ENCODE results near the gene TMEM117.
"Not testable (repeated sequence)": the region's sequence is repeated elsewhere in the genome, so short reads cannot be mapped to it uniquely, and the experiment has no call there.

TMEM117 gene

DNA sequence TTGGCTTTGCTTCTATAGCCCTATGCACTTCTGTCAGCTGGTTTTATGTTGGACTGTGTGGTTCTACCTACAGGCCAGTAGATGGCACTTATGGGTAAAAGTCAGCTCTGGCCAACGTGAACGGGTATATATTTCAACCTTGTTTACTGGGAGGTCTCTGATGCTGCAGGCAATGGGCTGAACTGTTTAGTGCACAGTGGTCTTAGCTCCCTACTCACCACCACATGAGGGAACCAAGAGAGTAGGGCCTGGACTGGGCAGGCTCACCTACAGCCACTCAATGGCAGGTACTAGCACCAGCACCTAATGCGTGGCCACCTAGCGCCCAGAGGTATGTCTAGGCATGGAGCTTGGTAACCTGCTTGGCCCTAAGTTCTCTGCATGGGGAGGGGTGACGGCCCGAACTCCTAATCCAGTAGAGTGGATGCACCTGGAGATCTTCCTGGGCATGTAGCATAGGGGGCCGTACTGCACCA is 481.8 kb downstream of the TMEM117 start:
- peak; percentile 6 for DNase-seq

DNA sequence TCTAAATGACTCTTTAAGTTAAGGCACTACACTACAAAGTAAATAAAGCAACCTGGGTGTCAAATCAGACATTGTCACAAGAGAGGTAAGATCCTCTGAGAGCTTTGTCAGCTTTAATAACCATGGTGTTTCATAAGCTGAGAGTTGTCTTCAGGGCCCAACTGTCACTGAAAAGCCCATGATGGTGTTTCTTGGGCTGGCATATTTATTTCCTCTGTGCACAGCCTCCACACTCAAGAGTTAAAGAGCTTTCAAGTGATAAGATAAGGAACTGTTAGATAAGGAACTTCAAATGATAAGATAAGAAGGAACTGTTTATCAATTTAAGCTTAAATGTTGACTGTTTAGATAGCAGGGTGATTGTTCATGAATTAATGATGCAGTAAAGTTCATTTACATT is 495.4 kb downstream of the TMEM117 start:
- no peak for DNase-seq

DNA sequence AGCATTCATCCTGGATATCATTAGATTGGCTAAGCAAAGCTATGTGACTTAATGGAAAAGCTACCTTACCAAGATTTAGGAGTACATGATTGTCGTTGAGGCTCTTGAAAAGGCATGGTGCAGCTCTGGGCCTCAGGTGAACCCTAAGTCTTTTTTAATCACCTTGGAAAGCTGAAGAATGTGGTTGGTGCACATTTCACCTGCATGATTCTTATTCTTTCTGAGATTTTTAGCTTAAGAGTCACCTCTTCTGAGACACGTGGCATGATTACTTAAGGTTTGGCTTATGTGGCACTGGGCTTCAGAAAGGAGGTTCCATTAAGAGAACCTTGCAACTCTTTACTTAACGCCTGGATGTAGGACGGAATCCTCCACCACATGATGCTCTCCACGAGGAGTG is 498.5 kb downstream of the TMEM117 start:
- no peak for DNase-seq

DNA sequence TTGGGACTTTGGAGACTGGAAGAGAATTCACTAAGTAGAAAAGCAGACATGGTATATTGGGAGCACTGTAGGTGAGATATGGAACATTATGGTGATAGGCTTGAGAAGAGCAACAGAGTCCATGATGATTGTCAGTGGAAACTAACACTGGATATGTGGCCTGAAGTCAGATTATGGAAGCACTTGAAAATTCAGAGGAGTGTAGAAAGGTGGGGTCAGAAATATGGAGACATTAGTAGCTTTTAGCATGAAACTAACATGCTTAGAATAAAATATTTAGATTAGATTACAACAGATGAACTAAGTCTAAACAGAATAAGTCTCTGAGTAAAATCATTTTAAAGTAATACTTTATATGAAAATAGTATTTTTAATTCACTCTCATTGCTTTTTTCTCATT is 499.1 kb downstream of the TMEM117 start:
- no peak for DNase-seq

DNA sequence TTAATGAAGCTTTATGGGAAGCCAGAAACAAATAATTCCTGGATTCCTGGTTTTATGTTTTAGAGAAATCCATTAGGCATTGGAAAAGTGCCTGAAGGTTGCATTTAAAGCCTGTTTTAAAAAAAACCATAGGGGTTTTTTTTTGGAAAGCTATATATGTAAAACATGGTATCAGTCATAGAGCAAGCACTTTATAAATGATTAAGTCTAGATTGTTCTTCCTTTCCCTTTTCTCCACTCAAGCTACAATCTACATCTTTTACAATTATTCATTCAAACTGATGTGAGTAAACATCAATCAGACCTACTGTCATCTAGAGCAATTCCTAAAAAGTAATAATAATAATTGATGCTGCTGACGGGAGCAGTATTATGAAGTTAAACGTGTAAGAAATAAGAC is 500.7 kb downstream of the TMEM117 start:
- no peak for DNase-seq

DNA sequence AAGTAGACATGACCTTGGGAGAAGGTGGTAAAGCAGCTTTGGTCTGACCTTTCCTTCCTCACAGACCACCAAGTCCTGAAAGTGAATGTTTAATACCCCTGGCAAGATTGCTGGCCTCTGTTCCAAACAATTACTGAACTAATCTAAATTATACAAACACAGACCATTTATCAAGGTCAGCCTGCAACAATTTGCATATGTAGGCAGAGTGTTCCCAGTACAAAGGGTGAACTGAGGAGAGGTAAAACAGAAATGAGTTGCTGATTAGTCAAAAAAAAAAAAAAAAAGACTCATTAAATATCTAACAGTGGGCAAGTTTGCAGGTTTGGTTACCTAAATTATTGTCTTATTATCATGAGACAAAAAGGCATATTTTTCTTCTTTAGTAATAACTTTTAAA is 506.5 kb downstream of the TMEM117 start:
- DNase-seq, result no peak

DNA sequence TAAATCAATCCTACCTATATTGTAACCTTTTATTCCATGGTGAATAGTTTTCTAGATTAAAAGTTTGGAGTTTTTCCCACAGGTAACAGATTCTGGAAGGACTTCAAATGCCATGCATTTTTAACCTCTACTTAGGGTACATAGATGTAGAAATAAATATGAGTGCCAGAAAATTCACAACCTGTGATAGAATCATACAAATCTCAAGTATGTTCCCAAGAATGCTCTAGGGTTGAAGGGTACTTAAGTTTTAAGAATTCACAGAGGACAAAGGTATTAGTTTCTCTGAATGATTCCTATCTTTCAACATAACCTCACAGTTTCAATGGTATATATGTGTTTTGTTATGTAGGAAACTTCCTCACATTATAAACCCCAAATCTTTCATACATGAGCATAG is 511.3 kb downstream of the TMEM117 start:
- no peak for DNase-seq

DNA sequence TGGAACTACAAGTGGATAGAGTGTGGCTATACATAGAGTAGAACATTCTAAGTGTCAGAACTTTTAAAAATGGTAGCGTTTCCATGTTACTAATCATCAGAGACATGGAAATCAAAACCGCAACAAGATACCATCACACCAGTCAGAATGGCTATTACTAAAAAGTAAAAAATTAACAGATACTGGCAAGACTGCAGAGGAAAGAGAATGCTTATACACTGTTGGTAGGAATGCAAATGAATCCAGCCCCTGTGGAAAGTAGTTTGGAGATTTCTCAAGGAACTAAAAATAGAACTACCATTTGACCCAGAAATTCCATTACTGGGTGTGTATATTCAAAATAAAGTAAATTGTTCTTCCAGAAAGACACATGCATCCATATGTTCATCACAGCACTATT is 521.6 kb downstream of the TMEM117 start:
- DNase-seq, result no peak

DNA sequence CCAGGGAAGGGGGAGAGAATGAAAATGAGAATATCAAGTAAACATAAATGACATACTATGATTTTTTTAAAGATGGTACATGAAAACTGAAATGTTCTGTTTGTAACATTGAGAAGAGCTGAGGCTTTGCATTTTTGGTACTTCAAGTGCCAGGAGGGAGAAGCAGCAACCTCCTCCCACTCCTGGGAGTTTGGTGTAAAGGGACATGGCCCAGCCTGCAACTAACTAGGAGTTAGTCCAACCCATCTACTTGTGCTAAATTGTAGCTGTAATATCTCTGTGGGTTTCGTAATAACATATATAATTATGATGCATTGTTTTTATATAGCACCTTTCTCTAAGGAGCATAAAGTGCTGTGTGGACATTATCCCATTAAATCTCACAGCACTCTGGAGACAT is 522.8 kb downstream of the TMEM117 start:
- no peak for DNase-seq

DNA sequence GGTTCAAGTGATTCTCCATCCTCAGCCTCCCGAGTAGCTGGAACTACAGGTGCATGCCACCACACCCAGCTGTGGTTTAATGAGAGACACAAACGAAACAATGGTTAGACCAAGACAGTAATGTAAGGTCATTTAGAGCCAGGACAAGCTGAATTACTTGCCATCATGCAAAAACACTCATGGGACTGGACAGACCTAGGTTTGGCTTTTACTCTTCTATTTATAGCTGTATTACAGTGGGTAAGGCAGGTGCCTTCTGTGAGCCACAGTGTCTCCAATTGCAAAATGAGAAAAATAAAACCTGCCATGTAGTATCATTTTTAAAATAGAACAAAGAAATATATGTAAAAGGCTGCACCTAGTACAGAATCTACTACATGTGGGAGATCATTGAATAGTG is 527.1 kb downstream of the TMEM117 start:
- no peak for DNase-seq

DNA sequence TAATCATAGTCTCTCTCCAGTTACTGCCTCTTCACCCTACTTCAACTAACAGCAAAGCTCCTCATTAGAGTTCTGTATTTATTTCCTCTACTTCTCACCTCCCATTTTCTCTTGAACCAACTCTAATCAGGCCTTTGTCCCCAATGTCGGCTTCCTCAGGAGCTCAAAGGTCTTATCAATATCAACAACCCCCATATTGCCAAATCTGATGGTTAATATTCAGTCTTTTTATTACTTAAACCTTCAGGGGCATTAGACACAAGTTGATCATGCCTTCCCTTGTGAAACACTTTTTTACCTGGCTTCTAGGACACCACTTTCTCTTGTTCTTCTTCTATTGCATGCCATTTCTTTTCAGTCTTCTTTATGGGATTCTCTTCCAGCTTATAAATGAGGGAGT is 531.3 kb downstream of the TMEM117 start:
- no peak for DNase-seq

DNA sequence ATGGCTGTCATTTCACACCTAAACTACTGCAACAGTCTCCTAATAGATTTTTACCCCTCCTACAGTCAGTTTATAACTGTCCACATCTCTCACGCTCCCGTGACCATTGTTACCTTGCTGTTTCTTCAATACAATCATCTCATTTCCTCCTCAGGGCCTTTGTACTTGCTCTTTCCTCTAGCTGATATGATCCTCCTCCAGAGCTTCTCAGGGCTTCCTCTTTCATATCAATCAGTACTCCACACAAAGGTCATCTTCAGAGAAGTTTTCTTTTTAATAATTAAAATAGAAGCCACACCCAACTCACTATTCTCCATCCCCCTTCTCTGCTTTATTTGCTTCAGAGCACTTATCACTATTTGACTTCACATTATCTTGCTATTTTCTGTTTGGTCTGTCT is 532.0 kb downstream of the TMEM117 start:
- no peak for DNase-seq

DNA sequence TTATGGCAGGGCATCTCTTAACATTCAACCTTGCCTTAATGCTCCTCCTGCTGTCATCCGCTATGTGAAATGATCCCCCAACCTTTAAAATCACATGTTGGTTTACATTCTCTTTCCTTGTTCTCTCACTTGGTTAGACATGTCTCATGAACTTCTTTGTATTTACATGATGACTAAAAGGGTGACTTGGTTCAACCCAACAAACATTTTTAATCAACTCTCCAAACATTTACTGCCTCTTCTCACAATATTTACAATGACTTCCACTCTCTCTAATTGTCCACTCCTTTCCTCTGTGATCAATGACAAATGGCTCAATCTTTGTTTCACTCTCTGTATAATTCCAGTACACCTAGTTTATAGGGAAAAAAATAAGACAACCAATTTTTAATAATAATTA is 534.1 kb downstream of the TMEM117 start:
- DNase-seq, result no peak

DNA sequence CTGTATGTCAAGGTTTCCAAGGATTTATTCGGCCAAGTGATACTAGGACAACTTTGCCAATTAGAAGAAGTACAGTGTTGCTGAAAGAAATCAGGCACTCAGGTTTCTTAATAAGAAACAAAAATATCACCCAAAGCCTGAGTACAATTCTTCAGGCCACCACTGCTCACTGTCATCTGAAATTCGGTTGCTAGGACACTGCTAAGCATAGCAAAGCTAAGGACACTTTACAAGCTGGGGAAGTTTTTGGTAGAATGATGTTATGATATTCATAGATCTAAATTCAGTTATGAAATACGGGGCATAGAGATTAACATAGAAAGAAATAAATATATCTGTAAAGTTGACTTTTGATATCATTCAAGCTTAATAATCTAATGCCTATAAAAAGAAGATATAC is 535.1 kb downstream of the TMEM117 start:
- no peak for DNase-seq

DNA sequence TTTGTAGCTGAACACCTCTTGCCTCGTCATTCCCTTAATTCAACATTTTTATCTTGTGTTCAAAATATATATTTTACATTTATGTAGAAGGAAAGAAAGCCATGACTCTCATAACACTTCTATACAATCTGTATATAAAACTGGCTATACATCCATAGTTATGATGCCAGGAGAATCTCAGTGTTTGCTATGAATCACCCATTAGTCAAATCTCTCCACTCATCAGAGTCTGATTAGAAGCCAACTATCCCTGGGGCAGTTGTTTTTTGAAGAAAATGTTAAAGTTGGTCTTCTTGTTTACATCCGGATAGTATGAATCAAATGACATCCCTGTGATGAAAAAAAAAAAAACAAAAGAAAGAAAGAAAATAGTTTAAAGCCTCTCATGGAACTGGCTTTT is 536.4 kb downstream of the TMEM117 start:
- no peak for DNase-seq

DNA sequence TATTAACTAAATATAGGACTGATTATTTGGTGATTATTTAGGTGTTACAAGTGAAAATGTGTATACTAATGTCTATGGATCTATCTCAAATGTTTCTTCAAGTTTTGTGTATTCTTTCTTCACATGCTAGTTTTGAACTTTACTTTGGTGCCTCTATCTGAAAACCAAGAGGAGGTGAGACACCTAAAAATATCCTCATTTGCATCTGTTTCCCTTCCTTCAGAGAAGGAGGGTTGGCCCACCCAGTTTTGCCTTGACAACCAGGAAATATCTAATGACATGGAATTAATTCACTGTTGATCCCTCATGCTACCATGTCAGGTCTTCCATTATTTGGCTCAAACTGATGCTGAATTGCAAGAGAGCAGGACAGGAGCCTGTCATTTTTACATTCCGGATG is 539.8 kb downstream of the TMEM117 start:
- DNase-seq, result no peak

DNA sequence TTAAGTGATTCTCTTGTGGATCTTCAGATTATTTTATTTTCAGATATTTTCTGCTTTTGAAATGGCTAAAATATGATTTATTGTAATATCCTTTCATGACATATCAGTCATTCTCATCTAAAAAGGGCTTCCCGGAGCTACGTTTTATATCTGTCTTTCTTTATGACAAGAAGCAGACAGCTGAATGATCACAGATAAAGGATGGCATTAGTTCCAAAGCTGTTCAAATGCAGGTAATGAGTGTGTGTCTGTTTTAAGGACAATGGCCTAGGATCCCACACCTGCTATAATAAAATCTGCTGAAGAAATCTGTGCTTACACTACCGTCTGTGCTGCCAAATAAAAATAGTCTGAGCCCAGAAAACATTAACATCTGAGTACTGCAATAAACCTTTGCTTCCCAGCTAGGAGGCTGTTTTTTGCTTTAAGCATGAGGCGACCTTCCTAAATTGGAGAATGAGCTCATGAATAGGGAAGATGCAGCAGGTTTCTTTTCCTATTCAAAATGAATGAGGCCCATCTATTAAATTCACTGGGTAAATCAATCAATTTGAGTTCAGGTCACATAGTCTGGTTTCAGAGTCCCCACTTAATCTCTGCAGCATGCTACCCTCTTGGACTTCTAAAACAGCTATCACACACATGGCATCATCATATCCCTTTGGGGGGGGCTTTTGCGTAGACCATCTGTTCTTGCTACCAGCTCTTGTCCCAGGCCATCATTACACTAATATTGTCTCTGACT is 541.7 kb downstream of the TMEM117 start:
- DNase-seq, result no peak

DNA sequence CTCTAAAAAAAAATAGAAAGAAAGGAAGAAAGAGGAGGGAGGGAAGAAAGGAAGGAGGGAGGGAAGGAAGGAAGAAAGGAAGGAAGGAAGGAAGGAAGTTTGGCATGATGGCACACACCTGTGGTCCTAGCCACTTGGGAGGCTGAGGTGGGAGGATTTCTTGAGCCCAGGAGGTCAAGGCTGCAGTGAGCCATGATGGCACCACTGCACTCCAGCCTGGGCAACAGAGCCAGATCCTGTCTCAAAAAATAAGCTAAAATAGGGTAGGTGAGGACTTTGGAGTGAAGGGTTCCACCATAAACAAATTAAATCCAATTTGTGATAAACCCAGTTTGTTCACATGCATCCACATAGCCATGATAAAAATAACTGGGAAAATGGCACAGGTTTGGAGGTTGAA is 543.2 kb downstream of the TMEM117 start:
- not testable (repeated sequence) for DNase-seq

DNA sequence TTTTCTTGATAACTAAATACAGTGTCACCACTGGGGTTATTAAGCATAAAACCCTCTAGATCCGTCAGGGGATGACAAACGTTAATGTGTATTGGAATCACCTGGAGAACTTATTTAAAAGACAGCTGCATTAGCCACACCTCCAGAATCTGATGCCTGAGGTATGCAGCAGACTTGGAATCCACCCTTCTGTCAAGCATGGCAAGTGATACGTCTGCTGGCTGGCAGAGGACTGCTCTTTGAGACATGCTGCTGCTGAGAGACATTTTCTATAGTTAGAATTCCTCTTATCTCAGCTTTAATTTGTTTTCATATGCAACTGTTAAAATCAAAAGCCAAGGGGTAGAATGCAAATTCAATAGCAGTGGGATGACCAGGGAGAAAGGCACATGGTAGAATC is 544.0 kb downstream of the TMEM117 start:
- DNase-seq, result no peak

DNA sequence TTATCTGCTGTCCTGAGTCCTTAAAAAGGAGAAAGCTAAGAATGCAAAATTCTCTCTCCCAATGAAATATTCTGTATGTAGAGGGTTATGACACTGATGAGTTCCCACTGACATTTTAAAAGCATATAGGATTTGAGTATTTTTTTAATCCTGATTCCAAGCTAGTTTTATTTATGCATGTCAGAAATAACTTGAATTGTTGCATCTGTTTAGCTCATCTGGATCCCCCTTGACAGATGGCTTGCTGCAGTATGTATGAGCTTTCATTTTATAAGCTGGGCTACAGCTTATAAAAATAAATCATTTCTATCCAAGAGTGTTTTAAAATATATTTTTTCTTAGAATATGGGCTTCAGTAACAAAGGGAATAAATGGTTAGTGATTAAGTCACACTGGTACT is 545.0 kb downstream of the TMEM117 start:
- no peak for DNase-seq

DNA sequence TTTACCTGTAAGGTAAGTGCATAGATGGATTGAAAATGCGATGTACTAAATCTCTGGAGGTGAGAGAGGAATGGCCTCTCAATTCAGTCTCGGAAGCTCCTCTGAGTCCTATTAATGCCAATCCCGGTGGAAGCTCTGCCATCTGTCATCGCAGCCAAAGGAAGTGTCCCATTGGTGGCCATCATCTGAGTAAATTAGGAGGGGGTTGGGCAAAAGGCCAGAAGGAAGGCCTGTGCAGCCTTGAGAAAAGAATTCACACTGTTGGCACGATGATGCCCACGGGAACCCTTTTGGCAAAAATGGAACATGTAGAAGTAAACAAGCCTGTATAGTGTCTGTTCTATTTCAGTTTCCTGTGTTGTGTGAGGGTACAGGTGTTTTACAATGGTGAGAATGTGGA is 545.5 kb downstream of the TMEM117 start:
- no peak for DNase-seq

DNA sequence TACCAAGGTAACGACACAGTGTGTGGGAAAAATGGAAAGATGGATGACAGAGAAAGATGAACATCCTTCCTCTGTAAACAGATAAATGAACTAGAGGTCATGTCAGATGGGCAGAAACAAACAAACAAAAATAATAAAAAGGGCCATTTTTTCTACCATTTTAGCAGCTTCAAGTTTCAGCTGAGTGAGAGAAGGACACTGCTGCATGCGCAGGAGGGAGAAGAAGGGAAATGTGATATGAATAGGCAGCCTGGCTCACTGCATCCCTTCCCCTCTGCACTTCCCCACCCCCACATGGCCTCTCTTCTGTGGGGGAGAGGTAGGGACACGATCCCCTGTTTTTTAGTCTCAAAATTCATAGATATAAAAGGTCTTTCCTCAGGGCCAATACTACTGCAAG is 548.3 kb downstream of the TMEM117 start:
- no peak for DNase-seq

DNA sequence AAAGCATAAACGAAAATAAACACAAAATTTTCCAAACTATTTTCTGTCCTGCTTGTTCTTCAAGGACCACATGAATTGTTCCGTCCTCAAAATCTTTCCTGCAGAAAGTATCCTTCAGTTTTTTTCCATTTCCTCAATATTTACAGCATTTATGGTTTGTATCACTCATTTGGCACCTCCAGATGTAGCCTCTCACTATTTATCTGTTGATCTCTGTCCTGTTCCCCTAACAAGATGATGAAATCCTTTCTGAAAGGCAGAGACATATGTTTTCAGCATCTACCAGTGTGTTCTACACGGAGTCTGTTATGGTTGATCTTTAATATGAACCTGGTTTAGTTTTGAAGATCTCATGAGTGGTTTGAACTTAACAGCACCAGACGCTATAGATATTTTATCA is 550.1 kb downstream of the TMEM117 start:
- no peak for DNase-seq

DNA sequence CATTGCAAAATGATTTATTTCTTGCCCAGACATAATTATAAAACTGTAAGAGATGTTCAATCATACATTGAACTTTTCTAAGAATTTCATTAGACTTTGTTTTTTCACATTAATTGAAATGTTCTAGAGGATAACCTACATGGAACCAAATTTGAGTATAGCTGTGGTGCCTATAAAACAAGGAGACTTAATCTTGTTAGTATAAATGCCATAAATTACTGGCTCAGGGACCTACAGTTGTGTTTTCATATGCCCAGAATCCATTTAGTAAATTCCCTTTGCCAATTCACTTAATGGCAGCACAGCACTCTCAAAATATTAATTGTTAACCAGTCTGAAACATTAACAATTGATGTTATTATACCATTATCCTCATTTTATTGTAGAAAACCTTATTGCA is 551.7 kb downstream of the TMEM117 start:
- DNase-seq, result no peak

DNA sequence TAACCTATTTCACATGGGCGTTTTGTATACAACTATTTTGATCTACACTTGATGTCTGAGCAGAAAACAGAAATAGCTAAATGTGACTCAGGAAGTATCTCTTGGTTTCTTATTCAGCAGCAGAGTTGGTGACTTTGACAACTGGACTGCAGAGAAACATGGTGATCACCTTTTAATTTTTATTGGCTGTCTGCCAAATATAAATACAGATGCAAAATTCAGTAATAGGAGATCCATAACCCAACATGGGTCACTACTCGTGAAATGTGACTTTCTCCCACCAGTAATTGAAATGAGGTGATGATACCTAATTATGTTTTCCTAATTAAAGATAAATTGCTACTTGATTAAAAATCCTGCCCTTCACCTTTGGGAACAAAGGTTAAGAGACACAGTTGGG is 553.2 kb downstream of the TMEM117 start:
- no peak for DNase-seq

DNA sequence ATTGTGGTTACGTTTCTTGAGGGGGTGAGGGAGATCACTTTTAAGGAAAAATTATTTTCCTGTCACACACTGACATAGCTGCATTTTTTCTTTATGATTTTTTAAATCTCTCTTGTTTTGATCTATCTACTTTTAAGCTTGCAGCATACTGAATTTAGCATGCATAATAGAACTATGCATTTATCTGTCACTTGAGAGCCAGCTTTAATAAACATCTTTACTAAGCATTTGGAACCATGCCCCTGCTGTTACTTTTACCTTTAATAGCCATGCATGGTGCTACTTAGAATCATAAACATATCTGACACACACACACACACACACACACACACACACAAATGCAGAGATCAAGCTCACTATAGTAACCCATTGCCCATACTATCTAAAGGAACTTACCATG is 554.0 kb downstream of the TMEM117 start:
- DNase-seq, result no peak

All from RPMI8226 (cell line).